GM21723 (cell line): Measurements from ENCODE around the gene DYNLT2B.
"Not testable (repeated sequence)": the region's sequence is repeated elsewhere in the genome, so short reads cannot be mapped to it uniquely, and the experiment has no call there.

Experiments
- ATAC-seq: cut with Tn5 transposase; IDR thresholded peaks from one replicate; pipeline ENCODE4 v1.9.1; 2021; ENCODE audit warnings: mild to moderate bottlenecking, moderate library complexity; ENCODE audit not compliant: unreplicated experiment

DYNLT2B gene

GRCh38 chr3:196274585-196274984 lies 43.5 kb downstream of the DYNLT2B start:
- peak; percentile 87 for ATAC-seq

- ATAC-seq, result no peak
These were observed 44.4 kb downstream of the DYNLT2B start for GRCh38 chr3:196273655-196274054.

- ATAC-seq, result no peak
These were observed 45.2 kb downstream of the DYNLT2B start for GRCh38 chr3:196272826-196273225.

GRCh38 chr3:196270499-196270898 lies 47.5 kb downstream of the DYNLT2B start:
- no peak for ATAC-seq

GRCh38 chr3:196268284-196269163 lies 49.5 kb downstream of the DYNLT2B start:
- no peak for ATAC-seq

- ATAC-seq, result no peak
These were observed 54.2 kb downstream of the DYNLT2B start for GRCh38 chr3:196263819-196264218.

GRCh38 chr3:196260784-196261183 lies 57.3 kb downstream of the DYNLT2B start:
- ATAC-seq, result no peak

GRCh38 chr3:196255776-196256175 lies 62.3 kb downstream of the DYNLT2B start:
- no peak for ATAC-seq

GRCh38 chr3:196254376-196255283 lies 63.4 kb downstream of the DYNLT2B start:
- ATAC-seq, result no peak

GRCh38 chr3:196251918-196252317 lies 66.1 kb downstream of the DYNLT2B start:
- no peak for ATAC-seq

- no peak for ATAC-seq
These were observed 71.3 kb downstream of the DYNLT2B start for GRCh38 chr3:196246612-196247308.

- ATAC-seq, result not testable (repeated sequence)
These were observed 73.9 kb downstream of the DYNLT2B start for GRCh38 chr3:196244166-196244565.

GRCh38 chr3:196241704-196242103 lies 76.3 kb downstream of the DYNLT2B start:
- no peak for ATAC-seq
